Karpas-422 (cell line): ENCODE measurements around the gene CHD9NB. TPM values are rescaled to one million over a fixed set of nuclear protein-coding genes. Genes with fewer than 3 reads are reported as not detected.

ENCODE experiments used
- total RNA-seq: library from RNA; depleted of rRNA; stranded (reverse); fragments of >200 nt; shearing (Covaris generic); gene quantifications from 2 replicates; pipeline ENCODE4 v1.2.3, GENCODE V29; 2014; ENCODE audit warnings: low replicate concordance; rRNA removed

CHD9NB gene
- total RNA-seq, 1 experiment from 2014 or later: not detected

Other genes starting within 250 kb of the CHD9NB start
- 75.9 and 111 TPM in 2 replicates for gene CHD9, start 2.1 kb upstream of the CHD9NB start, total RNA-seq